ENCODE measurements around the gene AJAP1. TPM values are rescaled to one million over a fixed set of nuclear protein-coding genes. Genes with fewer than 3 reads are reported as not detected.

Gene AJAP1
- total and polyA plus RNA-seq, 9 donors, result 0.37 to 1.3 (median 0.74) TPM

GRCh38 chr1:4689941-4690635 is 35.7 kb downstream of the AJAP1 start:
- Histone ChIP-seq H3K4me3 (ENCODE audit: low read length) (no peak overlapping the region), H3K27me3 (ENCODE audit: control insufficient read depth, insufficient read depth, low read length) (peaks cover 14% of the 10 kb centered on the region), H3K27ac (ENCODE audit: low read length) (no peak overlapping the region), H3K4me1 (ENCODE audit: control insufficient read depth, insufficient read depth, low read length) (peaks cover 13% of the 10 kb centered on the region), H3K9me3 (replicated peaks; ENCODE audit: control insufficient read depth, low read depth, low read length) (no peaks in the 10 kb centered on the region), H3K36me3 (ENCODE audit: control insufficient read depth, insufficient read depth, low read length) (no peaks in the 10 kb centered on the region)
- no peak for DNase-seq
- WGBS (ENCODE audit: insufficient coverage), result 82% methylated on average over 13 of the region's 19 CpGs

DNA sequence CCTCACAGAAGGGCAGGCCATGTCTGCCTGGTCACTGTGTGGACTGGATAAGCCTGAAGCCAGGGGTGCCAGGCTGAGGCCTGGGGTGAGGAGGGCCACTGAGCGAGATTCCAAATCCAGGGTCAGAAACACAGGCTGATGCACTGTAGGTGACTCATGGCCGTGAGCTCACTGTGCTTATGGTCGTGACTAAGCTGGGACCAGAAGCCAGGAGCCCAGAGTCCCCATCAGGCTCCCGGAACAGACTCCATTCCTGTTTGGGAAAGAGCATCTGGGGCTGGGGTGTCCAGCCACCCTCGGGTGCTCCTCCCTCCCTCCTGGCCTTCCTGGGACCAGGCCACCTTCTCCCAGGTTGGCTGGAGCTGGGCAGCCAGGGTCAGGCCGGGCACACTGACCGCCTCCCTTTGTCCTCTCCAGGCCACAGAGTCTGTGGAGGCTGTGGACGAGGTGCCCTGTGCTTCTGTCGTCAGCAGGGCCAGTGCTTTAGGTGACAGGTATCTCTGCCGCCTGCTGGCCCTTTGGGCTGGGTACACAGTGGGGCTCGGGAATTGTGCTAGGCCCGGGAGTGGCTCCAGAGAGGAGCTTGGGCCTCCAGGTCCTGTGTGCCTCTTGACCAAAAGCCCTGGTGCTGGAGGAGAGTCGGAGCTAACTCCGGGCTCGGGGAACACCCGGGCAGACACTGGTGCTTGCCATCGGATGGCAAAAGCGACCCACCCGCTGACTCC is 36.7 kb downstream of the AJAP1 start:
- peaks cover 13% of the 10 kb centered on the region for H3K4me1 ChIP-seq (ENCODE audit: control insufficient read depth, insufficient read depth, low read length)
- no peaks in the 10 kb centered on the region for H3K9me3 ChIP-seq (replicated peaks; ENCODE audit: control insufficient read depth, low read depth, low read length)
- H3K27ac ChIP-seq (ENCODE audit: low read length), result no peak overlapping the region
- H3K27me3 ChIP-seq (ENCODE audit: control insufficient read depth, insufficient read depth, low read length), result peaks cover 14% of the 10 kb centered on the region
- WGBS (ENCODE audit: insufficient coverage), result 82% methylated on average over 16 of the region's 19 CpGs
- DNase-seq, result no peak
- no peaks in the 10 kb centered on the region for H3K36me3 ChIP-seq (ENCODE audit: control insufficient read depth, insufficient read depth, low read length)
- no peak overlapping the region for H3K4me3 ChIP-seq (ENCODE audit: low read length)

DNA sequence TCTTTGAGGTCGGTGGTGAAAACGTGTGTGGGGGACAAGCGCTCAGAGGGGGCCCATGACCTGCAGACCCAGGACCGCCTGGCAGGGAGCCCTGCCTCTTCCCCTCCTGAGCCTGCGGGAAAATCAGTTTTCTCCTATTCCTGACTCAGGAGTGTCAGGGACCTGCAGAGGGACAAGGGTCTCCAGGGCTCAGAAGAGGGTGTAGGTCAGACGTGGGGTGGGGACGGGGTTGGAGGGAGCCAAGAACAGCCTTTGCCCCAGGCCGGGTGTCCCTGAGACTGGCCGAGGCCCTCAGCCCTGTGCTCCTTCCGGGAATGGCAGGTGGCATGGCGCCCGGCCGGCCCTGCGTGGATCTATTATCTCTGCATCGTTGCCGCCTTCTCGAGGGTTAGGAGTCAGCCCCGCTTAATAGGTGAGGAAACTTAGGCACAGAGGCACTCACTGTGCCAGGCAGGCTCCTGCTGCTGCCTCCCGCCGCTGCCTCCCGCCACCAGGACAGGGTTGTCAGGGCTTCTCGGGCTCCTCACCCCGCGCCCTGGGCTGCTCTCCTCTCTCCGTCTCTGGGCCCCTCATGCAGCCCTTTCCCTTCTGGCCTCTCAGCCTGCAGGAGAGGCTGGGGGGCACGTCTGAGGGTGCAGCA is 37.5 kb downstream of the AJAP1 start:
- Histone ChIP-seq H3K4me1 (ENCODE audit: control insufficient read depth, insufficient read depth, low read length) (peaks cover 15% of the 10 kb centered on the region), H3K27ac (ENCODE audit: low read length) (no peak overlapping the region), H3K4me3 (ENCODE audit: low read length) (no peak overlapping the region), H3K9me3 (replicated peaks; ENCODE audit: control insufficient read depth, low read depth, low read length) (no peaks in the 10 kb centered on the region), H3K36me3 (ENCODE audit: control insufficient read depth, insufficient read depth, low read length) (no peaks in the 10 kb centered on the region), H3K27me3 (ENCODE audit: control insufficient read depth, insufficient read depth, low read length) (peaks cover 11% of the 10 kb centered on the region)
- DNase-seq, result no peak
- WGBS (ENCODE audit: insufficient coverage), result 78% methylated on average over 24 of the region's 26 CpGs

- no peak for DNase-seq
- Histone ChIP-seq H3K4me3 (ENCODE audit: low read length) (no peak overlapping the region), H3K36me3 (ENCODE audit: control insufficient read depth, insufficient read depth, low read length) (no peaks in the 10 kb centered on the region), H3K27ac (ENCODE audit: low read length) (no peak overlapping the region), H3K9me3 (replicated peaks; ENCODE audit: control insufficient read depth, low read depth, low read length) (no peaks in the 10 kb centered on the region), H3K27me3 (ENCODE audit: control insufficient read depth, insufficient read depth, low read length) (peaks cover 11% of the 10 kb centered on the region), H3K4me1 (ENCODE audit: control insufficient read depth, insufficient read depth, low read length) (peaks cover 15% of the 10 kb centered on the region)
- 66% methylated on average over 6 of the region's 6 CpGs for WGBS (ENCODE audit: insufficient coverage)
These were observed 38.0 kb downstream of the AJAP1 start for GRCh38 chr1:4692437-4692836.

DNA sequence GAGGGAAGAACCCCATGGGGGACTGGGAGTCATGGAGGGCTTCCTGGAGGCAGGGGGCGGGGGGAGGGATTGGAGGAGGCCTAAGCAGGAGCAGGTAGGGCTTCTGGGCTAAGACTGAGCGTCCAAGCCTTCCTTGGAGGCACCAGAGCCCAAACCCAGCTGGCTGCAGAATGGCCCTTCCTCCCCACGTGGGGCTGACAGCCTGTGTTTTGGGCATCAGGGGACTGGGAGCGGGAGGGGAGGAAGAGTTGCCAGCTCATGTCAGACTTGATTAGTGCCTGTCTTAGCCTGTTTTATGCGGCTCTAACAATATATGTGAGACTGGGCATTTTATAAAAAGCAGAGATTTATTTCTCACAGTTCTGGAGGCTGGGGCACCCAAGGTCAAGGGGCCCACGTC is 38.9 kb downstream of the AJAP1 start:
- Histone ChIP-seq H3K4me3 (ENCODE audit: low read length) (no peak overlapping the region), H3K9me3 (replicated peaks; ENCODE audit: control insufficient read depth, low read depth, low read length) (no peaks in the 10 kb centered on the region), H3K27me3 (ENCODE audit: control insufficient read depth, insufficient read depth, low read length) (peaks cover 9% of the 10 kb centered on the region), H3K4me1 (ENCODE audit: control insufficient read depth, insufficient read depth, low read length) (peaks cover 15% of the 10 kb centered on the region), H3K36me3 (ENCODE audit: control insufficient read depth, insufficient read depth, low read length) (no peaks in the 10 kb centered on the region), H3K27ac (ENCODE audit: low read length) (no peak overlapping the region)
- WGBS (ENCODE audit: insufficient coverage), result 52% methylated on average over 2 of the region's 6 CpGs
- no peak for DNase-seq

GRCh38 chr1:4693891-4694290 is 39.5 kb downstream of the AJAP1 start:
- no peak for DNase-seq
- H3K36me3 ChIP-seq (ENCODE audit: control insufficient read depth, insufficient read depth, low read length), result no peaks in the 10 kb centered on the region
- H3K9me3 ChIP-seq (replicated peaks; ENCODE audit: control insufficient read depth, low read depth, low read length), result no peaks in the 10 kb centered on the region
- 87% methylated on average over 5 of the region's 10 CpGs for WGBS (ENCODE audit: insufficient coverage)
- H3K27me3 ChIP-seq (ENCODE audit: control insufficient read depth, insufficient read depth, low read length), result peaks cover 7% of the 10 kb centered on the region
- H3K27ac ChIP-seq (ENCODE audit: low read length), result no peak overlapping the region
- no peak overlapping the region for H3K4me3 ChIP-seq (ENCODE audit: low read length)
- peaks cover 14% of the 10 kb centered on the region for H3K4me1 ChIP-seq (ENCODE audit: control insufficient read depth, insufficient read depth, low read length)

DNA sequence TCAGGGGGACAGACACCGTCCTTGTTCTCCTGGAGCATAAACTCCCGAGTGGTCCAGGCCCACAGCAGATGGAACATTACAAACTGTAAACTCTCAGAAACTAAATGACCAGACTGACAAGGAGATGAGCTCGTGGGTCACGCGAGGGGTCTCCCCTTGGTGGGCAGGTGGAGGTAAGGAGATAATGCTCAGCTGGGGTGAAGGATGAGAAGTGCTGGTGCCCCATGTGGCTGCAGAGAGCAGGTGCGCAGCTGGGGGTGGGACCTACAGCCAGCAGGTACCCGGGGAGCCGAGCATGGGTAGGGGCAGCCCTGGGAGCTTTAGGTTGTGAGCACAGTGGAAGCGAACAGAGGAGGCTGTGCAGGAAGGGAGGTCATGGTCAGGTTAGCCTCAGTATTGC is 40.1 kb downstream of the AJAP1 start:
- Histone ChIP-seq H3K4me3 (ENCODE audit: low read length) (no peak overlapping the region), H3K4me1 (ENCODE audit: control insufficient read depth, insufficient read depth, low read length) (peaks cover 8% of the 10 kb centered on the region), H3K9me3 (replicated peaks; ENCODE audit: control insufficient read depth, low read depth, low read length) (no peaks in the 10 kb centered on the region), H3K36me3 (ENCODE audit: control insufficient read depth, insufficient read depth, low read length) (no peaks in the 10 kb centered on the region), H3K27me3 (ENCODE audit: control insufficient read depth, insufficient read depth, low read length) (peaks cover 1% of the 10 kb centered on the region), H3K27ac (ENCODE audit: low read length) (no peak overlapping the region)
- WGBS (ENCODE audit: insufficient coverage), result 75% methylated on average over 7 of the region's 9 CpGs
- DNase-seq, result no peak

- Histone ChIP-seq H3K4me3 (ENCODE audit: low read length) (no peak overlapping the region), H3K27ac (ENCODE audit: low read length) (no peak overlapping the region), H3K36me3 (ENCODE audit: control insufficient read depth, insufficient read depth, low read length) (no peaks in the 10 kb centered on the region), H3K9me3 (replicated peaks; ENCODE audit: control insufficient read depth, low read depth, low read length) (no peaks in the 10 kb centered on the region), H3K4me1 (ENCODE audit: control insufficient read depth, insufficient read depth, low read length) (peaks cover 4% of the 10 kb centered on the region), H3K27me3 (ENCODE audit: control insufficient read depth, insufficient read depth, low read length) (no peaks in the 10 kb centered on the region)
- WGBS (ENCODE audit: insufficient coverage), result 91% methylated on average over 8 of the region's 8 CpGs
- no peak for DNase-seq
These were observed 40.8 kb downstream of the AJAP1 start for GRCh38 chr1:4695241-4695640.

- H3K27me3 ChIP-seq (ENCODE audit: control insufficient read depth, insufficient read depth, low read length), result no peaks in the 10 kb centered on the region
- peak; percentile 8 for DNase-seq
- no peaks in the 10 kb centered on the region for H3K36me3 ChIP-seq (ENCODE audit: control insufficient read depth, insufficient read depth, low read length)
- H3K4me1 ChIP-seq (ENCODE audit: control insufficient read depth, insufficient read depth, low read length), result peaks cover 4% of the 10 kb centered on the region
- H3K27ac ChIP-seq (ENCODE audit: low read length), result no peak overlapping the region
- H3K4me3 ChIP-seq (ENCODE audit: low read length), result no peak overlapping the region
- 55% methylated on average over 8 of the region's 12 CpGs for WGBS (ENCODE audit: insufficient coverage)
- no peaks in the 10 kb centered on the region for H3K9me3 ChIP-seq (replicated peaks; ENCODE audit: control insufficient read depth, low read depth, low read length)
These were observed 41.8 kb downstream of the AJAP1 start for GRCh38 chr1:4696161-4696745.

GRCh38 chr1:4696753-4697152 is 42.3 kb downstream of the AJAP1 start:
- Histone ChIP-seq H3K27me3 (ENCODE audit: control insufficient read depth, insufficient read depth, low read length) (no peaks in the 10 kb centered on the region), H3K4me1 (ENCODE audit: control insufficient read depth, insufficient read depth, low read length) (peaks cover 4% of the 10 kb centered on the region), H3K36me3 (ENCODE audit: control insufficient read depth, insufficient read depth, low read length) (no peaks in the 10 kb centered on the region), H3K27ac (ENCODE audit: low read length) (no peak overlapping the region), H3K9me3 (replicated peaks; ENCODE audit: control insufficient read depth, low read depth, low read length) (no peaks in the 10 kb centered on the region), H3K4me3 (ENCODE audit: low read length) (no peak overlapping the region)
- 79% methylated on average over 2 of the region's 2 CpGs for WGBS (ENCODE audit: insufficient coverage)
- no peak for DNase-seq
